EH (cell line): ENCODE measurements around the gene PRRC2B.
"Not testable (repeated sequence)": the region's sequence is repeated elsewhere in the genome, so short reads cannot be mapped to it uniquely, and the experiment has no call there.

Source experiments
- DNase-seq: peaks from one replicate; pipeline ENCODE4 v3.0.0-alpha.2; 2015; ENCODE audit warnings: low read depth

The PRRC2B gene

DNA sequence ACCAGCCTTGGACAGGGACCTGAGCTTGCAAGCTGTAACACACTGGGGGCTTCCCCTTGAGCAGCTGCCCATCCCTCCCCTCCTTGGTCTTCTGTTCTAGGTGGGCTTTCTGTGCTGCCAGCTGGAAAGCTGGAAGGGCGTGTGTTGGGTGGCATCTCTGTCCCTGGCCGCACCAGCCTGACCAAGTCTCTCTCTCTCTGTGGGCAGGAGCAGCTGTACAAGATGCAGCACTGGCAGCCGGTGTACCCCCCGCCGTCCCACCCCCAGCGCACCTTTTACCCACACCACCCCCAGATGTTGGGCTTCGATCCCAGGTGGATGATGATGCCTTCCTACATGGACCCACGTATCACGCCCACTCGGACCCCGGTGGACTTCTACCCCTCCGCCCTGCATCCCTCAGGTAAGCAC, 76.7 kb downstream of the PRRC2B start:
- no peak for DNase-seq

DNA sequence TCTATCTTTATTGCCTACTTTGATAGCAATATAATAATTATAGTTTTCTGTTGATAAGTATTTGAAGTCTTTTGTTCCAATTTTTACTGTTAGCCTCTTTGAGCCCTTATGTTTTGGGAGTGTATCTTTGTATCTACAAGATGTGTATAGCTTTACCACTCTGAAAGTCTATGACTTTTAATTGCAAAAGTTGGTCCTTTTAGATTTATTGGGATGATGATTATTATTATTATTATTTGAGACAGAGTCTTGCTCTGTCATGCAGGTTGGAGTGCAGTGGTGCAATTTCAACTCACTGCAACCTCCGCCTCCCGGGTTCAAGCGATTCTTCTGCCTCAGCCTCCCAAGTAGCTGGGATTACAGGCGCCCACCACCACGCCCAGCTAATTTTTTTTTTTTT, 78.2 kb downstream of the PRRC2B start:
- DNase-seq, result not testable (repeated sequence)

DNA sequence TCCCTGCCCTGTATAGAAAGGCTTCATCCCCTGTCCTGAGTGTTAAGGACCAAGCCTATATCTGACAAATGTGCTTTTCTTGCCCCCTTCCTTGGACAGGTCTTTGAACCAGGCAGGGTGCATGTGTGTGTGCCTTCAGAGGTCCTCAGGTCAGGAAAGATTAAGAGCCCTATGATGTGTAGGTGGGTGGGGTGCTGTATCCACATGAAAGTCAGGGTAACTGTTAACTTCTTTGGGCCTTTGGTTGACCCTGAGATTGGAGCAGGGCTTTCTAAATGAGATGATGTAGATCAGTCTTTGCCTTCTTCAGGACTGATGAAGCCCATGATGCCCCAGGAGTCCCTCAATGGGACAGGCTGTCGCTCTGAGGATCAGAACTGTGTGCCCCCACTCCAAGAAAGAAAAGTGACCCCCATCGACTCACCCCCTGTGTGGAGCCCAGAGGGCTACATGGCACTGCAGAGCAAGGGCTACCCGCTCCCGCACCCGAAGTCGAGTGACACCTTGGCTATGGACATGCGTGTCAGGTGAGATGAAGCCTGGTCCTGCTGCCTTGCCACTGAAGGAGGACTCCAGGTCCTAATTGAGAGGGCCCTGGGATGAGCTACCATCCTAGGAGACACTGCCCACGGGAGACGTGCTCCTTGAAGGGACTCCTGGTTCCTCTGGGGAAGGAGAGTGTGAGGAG, 79.5 kb downstream of the PRRC2B start:
- DNase-seq, result no peak

DNA sequence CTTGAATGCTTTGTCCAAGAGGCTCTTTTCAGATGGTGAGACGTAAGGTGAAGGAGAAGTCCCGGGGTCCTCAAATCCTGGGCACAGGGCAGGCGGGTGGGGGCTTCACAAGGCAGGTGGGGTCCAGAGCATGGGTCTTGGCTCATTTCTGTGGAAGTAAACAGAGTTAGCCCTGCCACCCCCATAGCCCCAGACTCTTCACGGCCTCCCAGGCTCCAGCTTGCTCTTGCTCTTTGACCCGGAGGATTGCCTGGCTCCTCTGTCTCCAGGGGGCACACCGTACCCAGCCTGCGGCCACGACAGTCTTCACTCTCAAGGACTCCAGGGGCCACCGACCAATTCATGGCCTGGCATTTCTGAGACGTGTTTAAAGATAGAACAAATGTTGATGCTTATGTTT, 80.0 kb downstream of the PRRC2B start:
- DNase-seq, result no peak

DNA sequence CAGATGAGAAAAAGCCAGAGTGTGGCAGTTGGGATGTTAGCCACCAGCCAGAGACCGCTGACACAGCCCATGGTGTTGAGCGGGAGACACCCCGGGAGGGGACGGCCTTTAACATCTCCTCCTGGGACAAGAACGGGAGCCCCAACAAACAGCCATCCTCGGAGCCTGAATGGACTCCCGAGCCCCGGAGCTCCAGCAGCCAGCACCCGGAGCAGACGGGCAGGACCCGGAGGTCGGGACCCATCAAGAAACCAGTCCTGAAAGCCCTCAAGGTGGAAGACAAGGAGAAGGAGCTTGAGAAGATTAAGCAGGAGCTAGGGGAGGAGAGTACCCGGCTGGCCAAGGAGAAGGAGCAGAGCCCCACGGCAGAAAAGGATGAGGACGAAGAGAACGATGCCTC, 80.8 kb downstream of the PRRC2B start:
- DNase-seq, result no peak

DNA sequence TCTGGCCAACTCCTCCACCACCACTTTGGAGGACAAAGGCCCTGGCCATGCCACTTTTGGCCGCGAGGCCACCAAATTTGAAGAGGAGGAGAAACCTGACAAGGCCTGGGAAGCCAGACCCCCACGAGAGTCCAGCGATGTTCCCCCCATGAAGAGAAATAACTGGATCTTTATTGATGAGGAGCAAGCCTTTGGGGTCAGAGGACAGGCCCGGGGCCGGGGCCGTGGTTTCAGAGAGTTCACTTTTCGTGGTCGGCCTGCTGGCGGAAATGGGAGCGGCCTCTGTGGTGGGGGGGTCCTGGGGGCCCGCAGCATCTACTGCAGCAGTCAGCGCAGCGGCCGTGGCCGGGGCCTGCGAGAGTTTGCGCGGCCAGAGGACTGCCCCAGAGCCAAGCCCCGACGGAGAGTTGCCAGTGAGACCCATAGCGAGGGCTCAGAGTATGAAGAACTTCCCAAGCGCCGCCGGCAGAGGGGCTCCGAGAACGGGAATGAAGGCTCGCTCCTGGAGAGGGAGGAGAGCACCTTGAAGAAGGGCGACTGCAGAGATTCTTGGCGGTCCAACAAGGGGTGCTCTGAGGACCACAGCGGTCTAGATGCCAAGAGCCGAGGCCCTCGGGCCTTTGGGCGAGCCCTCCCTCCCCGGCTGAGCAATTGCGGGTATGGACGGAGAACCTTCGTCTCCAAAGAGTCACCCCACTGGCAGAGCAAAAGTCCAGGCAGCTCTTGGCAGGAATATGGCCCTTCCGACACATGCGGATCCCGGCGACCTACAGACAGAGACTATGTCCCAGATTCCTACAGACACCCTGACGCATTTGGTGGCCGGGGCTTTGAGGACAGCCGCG, 81.4 kb downstream of the PRRC2B start:
- no peak for DNase-seq

DNA sequence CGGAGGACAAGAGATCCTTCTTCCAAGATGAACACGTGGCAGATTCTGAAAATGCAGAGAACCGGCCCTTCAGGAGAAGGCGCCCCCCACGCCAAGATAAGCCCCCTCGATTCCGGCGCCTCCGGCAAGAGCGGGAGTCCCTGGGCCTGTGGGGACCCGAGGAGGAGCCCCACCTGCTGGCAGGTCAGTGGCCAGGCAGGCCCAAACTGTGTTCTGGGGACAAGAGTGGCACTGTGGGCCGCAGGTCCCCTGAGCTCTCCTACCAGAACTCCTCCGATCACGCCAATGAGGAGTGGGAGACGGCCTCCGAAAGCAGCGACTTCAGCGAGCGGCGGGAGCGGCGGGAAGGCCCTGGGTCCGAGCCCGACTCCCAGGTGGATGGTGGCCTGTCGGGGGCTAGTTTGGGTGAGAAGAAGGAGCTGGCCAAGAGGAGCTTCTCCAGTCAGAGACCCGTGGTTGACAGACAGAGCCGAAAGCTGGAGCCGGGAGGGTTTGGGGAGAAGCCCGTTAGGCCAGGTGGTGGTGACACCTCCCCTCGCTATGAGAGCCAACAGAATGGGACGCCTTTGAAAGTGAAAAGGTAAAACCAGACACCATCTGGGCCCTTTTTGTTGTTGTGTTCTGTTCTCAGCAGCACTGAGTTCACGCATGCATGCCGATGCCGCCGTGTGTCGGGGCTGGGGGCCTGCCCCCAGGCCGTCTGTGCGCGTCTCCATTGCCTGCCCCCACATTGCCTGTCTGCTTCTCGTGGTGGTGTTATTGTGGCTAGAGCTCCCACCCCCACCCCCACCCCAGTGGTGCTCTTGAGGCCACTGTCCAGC, 82.3 kb downstream of the PRRC2B start:
- DNase-seq, result no peak

DNA sequence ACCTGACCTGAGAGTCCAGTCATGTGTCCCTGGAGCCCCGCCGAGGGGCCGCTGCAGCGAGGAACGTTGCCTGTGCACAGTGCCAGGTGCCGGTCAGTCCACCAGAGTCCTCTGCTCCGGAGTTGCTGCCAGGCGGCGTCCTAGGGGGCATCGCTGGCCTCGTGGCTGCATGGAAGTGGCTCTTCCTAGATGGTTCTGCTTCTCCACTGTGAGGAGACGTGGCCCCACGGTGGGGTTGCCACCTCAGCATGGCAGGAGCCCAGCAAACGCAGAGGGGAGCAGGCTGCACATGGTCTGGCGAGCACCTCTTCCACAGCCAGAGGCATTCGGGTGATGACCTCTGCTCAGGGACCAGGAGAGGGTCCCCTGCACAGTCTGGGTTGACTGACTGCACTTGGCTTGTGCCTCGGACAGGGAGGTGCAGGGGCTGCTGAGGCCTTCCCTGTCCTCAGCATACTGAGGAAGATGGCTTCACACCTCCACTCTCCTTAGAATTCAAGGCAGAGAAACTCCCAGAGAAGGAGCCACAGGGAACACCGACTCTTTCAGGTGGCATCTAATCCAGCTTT, 83.0 kb downstream of the PRRC2B start:
- no peak for DNase-seq

DNA sequence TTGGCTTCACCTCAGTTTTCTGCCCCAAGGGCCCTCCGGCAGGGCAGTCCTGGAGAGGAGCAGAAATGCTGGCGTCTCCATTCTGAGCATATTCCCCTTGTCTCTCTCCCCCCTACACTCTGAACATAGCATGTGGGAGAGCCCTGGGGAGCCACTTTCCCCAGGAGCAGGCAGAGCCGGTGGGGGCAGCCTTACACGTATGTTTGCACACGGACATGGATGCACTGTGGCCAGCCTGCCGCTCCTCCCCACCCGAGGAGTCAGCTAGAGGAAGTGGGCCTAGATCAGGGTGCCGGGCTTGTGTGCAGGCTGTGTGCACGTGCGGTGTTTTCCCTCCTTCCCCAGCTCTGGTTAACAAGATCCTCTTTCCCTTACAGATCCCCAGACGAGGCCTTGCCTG, 83.5 kb downstream of the PRRC2B start:
- DNase-seq, result no peak

DNA sequence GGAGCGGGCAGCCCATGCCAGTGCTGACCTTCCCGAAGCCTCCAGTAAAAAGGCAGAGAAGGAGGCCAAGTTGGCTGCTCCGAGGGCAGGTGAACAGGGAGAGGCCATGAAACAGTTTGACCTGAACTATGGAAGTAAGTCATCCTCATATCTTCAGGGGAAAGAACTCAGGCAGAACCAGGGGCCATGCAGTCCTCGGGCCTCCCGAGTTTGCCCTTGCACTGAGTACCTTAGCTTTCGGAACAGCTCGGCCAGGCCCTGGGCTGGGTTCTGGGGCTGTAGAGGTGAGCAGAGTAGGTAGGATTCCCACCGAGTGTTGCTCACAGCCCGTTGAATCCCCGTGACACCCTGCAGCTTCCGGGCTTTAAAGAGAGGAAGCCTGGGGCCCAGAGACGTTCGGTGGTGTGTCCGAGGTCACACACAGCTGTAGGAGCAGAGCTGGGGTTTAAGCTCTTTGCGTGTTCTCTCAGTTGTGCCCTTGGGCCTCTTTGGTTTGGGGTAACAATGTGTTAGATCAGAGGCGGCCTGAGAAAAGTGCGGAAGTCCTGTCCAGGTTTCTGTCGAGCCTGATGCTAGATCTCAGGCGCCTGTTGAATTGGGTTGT, 84.0 kb downstream of the PRRC2B start:
- no peak for DNase-seq

DNA sequence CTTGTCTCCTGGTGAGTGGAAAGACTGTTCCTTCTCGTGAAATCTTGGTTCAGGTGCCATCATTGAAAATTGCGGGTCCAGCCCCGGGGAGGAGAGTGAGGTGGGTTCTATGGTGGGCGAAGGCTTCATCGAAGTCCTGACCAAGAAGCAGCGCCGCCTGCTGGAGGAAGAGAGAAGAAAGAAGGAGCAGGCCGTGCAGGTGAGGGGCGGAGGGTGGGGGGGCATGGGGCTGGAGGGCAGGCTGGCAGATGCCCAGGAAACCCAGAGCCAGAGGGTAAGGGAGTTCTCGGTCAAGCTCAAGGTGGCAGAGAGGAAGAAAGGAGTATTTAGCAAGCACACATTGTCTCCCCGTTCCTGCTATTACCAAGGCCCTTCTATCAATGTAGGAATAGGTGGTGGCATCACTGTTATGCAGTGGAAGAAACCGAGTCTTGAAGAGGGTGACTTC, 84.6 kb downstream of the PRRC2B start:
- DNase-seq, result peak; percentile 36

DNA sequence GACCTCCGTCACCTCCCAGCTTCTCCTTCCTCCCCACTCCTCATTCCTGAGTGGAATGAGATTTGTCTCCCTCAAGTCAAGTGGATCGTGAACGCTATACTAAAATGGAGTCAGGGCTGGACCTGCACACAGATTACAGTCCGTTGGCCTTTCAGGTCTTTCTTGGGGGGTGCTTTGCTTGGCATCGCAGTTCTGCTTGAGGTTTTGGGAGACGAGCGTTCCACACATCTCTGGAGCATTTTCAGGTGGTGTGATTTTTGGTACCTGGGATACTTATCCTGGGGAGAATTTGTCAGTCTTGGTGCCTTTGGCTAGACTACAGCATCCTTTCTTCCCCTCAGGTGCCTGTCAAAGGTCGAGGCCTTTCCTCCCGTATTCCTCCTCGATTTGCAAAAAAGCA, 85.0 kb downstream of the PRRC2B start:
- no peak for DNase-seq

DNA sequence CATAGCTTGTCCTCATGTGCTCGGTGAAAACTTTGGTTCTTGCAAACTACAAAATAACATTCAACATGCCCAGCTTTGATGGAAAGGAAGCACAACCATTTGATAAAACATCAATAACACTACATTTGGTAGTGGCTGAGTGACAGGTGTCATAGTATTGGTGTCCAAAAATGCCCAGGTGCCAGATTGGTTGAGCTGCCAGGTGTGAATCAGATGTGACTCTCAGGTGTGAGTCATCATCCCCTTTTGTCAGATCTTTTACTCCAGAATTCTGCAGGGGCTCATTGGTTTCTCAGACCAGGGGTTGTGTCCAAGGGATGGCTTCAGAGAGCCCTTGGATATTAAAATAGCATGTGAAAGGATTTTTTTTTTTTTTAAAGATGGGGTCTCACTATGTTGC, 86.4 kb downstream of the PRRC2B start:
- DNase-seq, result no peak

DNA sequence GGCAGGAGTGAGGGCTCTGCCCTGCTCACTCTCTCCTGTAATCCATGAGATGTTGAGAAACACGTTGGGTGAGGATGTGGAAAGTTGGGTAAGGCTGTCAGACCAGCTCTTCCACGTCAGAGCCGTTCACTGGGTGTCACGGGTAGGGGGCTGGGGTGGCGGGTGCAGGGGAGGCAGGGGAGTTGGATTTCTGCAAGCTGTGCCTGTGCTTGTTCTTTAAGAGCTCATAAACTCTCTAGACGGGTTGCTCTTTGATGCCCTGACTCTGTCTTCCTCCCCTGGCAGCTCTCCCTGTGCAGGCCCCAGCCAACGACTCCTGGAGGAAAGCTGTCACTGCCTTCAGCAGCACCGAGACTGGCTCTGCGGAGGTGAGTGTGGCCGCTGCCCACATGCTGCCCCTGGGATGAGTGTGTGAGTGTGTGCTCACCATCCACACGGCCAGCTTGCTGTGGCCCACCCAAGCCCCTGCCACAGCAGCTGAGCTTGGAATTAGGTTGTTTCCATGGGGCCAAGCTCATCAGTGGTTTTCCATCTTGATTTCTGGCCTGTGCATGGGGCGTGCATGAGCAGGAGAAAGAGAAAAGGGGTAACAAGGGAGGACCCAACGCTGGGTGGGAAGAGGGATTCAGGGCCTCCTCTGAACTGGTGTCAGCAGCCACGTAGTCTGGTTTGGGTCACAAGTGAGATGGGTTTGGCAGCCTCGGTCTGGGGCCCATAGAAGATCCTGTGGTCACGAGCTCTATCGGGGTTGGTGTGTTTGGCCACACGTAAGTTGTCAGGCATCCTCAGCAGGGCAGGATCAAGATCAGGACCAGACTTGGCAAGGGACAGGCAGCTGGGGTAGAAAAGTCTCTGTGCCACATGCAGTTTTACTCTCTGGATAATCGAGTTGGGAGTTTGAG, 87.8 kb downstream of the PRRC2B start:
- no peak for DNase-seq

DNA sequence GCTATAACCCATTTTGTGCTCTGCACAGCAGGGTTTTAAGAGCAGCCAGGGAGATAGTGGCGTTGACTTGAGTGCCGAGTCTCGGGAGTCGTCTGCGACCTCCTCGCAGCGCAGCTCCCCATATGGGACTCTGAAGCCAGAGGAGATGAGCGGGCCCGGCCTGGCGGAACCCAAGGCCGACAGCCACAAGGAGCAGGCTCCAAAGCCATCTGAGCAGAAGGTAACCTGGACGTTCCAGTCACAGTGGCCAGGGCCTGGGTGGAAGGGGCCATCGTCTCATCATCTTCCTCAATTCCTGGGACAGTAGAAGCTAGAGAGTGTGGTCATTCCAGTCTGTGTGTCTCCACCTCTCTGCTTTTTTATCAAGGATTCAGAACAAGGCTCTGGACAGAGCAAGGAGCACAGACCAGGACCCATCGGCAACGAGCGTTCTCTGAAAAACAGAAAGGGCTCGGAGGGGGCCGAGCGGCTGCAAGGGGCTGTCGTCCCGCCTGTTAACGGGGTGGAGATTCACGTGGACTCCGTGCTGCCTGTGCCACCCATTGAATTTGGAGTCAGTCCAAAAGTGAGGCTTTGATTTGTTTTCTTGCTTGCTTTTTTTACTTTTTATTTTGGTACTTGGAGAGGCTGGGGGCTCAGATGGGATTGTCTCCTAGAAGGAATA, 88.6 kb downstream of the PRRC2B start:
- DNase-seq, result no peak

DNA sequence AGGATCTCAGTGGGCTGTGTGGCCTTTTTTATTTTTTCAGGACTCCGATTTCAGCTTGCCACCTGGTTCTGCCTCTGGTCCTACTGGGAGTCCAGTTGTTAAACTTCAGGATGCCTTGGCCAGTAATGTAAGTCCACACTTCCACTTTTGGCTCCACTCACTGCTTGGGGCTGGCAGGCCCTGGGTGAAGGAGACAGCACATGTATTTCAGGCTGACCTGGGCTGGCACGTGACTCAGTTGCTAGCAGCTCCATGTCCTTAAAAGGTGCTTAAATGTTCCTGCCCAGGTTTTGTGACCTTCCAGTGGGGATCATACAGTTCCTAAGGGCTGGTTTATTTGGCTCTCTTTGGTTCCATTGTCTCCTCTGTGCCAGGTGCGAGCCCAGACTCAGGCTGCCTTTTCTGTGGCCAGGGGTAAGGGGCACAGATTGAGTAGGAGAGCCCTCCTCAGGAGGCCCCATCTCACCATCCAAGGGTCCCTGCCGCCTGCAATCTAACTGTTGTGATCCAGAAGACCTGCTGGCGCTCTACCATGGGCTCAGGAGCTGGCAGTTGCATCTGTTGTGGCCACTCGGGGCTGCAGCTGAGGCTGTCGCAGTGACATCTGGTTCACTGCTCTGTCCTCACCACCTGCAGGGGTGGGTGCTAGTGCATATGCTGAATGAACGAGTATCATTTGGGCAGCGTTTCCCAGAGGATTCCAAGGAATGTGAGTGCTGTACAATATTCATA, 89.6 kb downstream of the PRRC2B start:
- DNase-seq, result no peak

DNA sequence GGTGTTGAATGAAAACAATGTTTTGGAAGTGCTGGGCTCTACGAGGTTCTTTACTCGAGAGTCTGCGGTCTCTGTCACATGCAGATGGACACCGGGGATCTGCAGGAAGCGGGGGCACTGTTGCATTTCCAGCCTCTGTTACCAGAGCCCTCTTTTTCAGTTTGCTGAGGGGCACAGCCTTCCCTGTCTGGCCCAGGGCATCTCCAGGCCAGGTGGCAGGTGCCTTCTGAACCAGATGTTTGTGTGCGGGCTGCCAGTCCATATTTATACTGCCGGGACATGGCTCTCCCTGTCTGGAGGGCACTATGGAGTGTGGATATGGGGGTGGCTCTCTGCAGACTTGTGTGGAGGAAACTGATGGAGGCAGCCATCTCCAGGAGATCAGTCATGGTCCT, 90.2 kb downstream of the PRRC2B start:
- no peak for DNase-seq

DNA sequence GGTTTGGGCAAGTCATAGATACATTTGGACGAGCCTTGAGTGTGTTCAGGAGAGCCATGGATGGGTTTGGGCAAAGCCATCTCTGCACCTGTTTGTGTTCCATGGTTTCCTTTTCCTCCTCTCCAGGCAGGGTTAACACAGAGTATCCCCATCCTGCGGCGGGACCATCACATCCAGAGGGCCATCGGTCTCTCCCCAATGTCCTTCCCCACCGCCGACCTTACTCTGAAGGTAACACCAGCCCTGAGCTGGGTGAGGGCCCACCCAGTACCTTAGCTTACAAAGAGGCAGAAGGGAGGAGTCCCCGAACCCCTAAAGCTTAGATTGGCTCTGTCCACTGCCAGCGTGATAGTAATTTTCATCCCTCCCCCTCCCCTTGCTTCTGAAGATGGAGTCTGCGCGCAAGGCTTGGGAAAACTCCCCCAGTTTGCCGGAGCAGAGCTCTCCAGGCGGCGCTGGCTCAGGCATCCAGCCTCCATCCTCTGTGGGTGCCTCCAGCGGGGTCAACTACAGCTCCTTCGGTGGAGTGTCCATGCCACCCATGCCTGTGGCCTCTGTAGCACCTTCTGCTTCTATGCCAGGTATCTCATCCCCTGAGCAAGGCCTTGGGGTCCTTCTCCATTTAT, 90.8 kb downstream of the PRRC2B start:
- DNase-seq, result no peak

DNA sequence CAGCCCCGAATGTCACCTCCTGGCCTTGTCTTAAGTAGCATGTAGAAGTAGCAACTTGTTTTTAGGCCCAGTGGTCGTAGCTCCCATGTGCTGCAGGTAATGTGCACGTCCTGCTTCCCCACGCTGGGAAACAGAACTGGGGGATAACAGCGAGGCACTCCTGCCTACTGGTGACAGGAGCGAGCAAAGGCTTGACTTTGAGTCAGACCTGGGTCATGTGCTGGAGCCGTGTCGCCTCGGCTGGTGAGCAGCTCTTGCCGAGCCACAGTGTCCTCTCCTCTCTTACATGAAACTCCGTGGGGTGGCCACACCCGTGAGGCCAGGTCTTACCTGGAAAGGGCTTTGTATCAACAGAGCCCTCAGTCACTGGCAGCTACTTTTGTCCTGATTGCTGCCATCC, 91.3 kb downstream of the PRRC2B start:
- DNase-seq, result no peak
